Brain microvascular endothelial cell (primary cell): ENCODE data around the gene HSF4.

ENCODE experiments used
- DNase-seq: peaks from one replicate; pipeline ENCODE4 v3.0.0-alpha.2; 2020
- H3K27ac ChIP-seq: fragments of 250-450 bp; sonication (Bioruptor Pico); 2 replicates; pipeline ENCODE4 v1.5.1; 2020; ENCODE audit warnings: mild to moderate bottlenecking, moderate library complexity
- H3K27me3 ChIP-seq: fragments of 250-450 bp; sonication (Bioruptor Pico); replicated peaks from 2 replicates; pipeline ENCODE4 v1.5.1; 2020; ENCODE audit warnings: mild to moderate bottlenecking
- H3K36me3 ChIP-seq: fragments of 250-450 bp; sonication (Bioruptor Pico); replicated peaks from 2 replicates; pipeline ENCODE4 v1.5.1; 2020; ENCODE audit warnings: mild to moderate bottlenecking
- H3K4me3 ChIP-seq: 2 replicates; pipeline ENCODE4 v1.5.1; 2011; ENCODE audit warnings: low read depth, mild to moderate bottlenecking, control low read depth, low read length, moderate library complexity
- CTCF ChIP-seq: IDR thresholded peaks from 2 replicates; pipeline ENCODE4 v1.5.1; 2011; ENCODE audit warnings: low read depth, mild to moderate bottlenecking, moderate library complexity, low read length, control low read depth, inconsistent platforms; ENCODE audit errors: missing control alignments
- in situ Hi-C: cut with HindIII; loops from 2 replicates; pipeline ENCODE4 v1.10.0; 2017; ENCODE audit warnings: low sequenced_read_pairs, low pct_ligation_motif_present

Gene HSF4

GRCh38 chr16:67192781-67193361 lies 28.3 kb downstream of the HSF4 start:
- peak overlapping the region; percentile 94 for H3K4me3 ChIP-seq
- no peak for DNase-seq
- in situ Hi-C loops = no loop called here
- no peaks in the 10 kb centered on the region for H3K27me3 ChIP-seq
- H3K27ac ChIP-seq = peak overlapping the region; percentile 54
- no peak for TF ChIP-seq CTCF
- H3K36me3 ChIP-seq = peaks cover 45% of the 10 kb centered on the region

GRCh38 chr16:67193536-67193935 lies 29.0 kb downstream of the HSF4 start:
- Histone ChIP-seq H3K4me3 (no peak overlapping the region), H3K27me3 (no peaks in the 10 kb centered on the region), H3K36me3 (peaks cover 50% of the 10 kb centered on the region), H3K27ac (no peak overlapping the region)
- in situ Hi-C loops = no loop called here
- no peak for DNase-seq
- TF ChIP-seq CTCF = no peak

- no peak overlapping the region for H3K27ac ChIP-seq
- no peak for DNase-seq
- H3K4me3 ChIP-seq = no peak overlapping the region
- in situ Hi-C loops = no loop called here
- peaks cover 51% of the 10 kb centered on the region for H3K36me3 ChIP-seq
- TF ChIP-seq CTCF = no peak
- H3K27me3 ChIP-seq = no peaks in the 10 kb centered on the region
Observed at GRCh38 chr16:67194260-67194659, 29.7 kb downstream of the HSF4 start.

- Histone ChIP-seq H3K36me3 (peaks cover 53% of the 10 kb centered on the region), H3K27ac (no peak overlapping the region), H3K27me3 (no peaks in the 10 kb centered on the region), H3K4me3 (no peak overlapping the region)
- no peak for DNase-seq
- TF ChIP-seq CTCF = no peak
- in situ Hi-C loops = no loop called here
Observed at GRCh38 chr16:67195676-67196075, 31.1 kb downstream of the HSF4 start.

GRCh38 chr16:67196881-67197280 lies 32.3 kb downstream of the HSF4 start:
- no peak for TF ChIP-seq CTCF
- no peak for DNase-seq
- in situ Hi-C loops = no loop called here
- H3K27ac ChIP-seq = no peak overlapping the region
- no peak overlapping the region for H3K4me3 ChIP-seq
- H3K27me3 ChIP-seq = no peaks in the 10 kb centered on the region
- peaks cover 60% of the 10 kb centered on the region for H3K36me3 ChIP-seq

GRCh38 chr16:67197704-67198103 lies 33.2 kb downstream of the HSF4 start:
- no peak for DNase-seq

More at GRCh38 chr16:67197704-67198103, 33.2 kb downstream of the HSF4 start:
- in situ Hi-C loops = no loop called here
- no peaks in the 10 kb centered on the region for H3K27me3 ChIP-seq
- no peak overlapping the region for H3K27ac ChIP-seq
- no peak overlapping the region for H3K4me3 ChIP-seq
- no peak for TF ChIP-seq CTCF
- peaks cover 64% of the 10 kb centered on the region for H3K36me3 ChIP-seq
